H1 (cell line): Measurements from ENCODE around the gene S100A6.

Experiments used
- BCL11A ChIP-seq, 2 experiments: IDR thresholded peaks; one replicate each; pipeline ENCODE4 v1.6.1; 2011; ENCODE audit warnings: low read depth in 2 of 2, low read length in 2 of 2, mild to moderate bottlenecking in 2 of 2
- CBX5 ChIP-seq: fragments of 300-800, 300-1000 bp; sonication (generic); IDR thresholded peaks from 2 replicates; pipeline ENCODE4 v1.7.1; 2016; ENCODE audit warnings: antibody characterized with exemption, low read length, low read depth
- CHD1 ChIP-seq: IDR thresholded peaks from 2 replicates; pipeline ENCODE4 v1.6.1; 2012; ENCODE audit warnings: low read depth, low read length, improper control_type of control experiment
- CHD2 ChIP-seq: IDR thresholded peaks from 2 replicates; pipeline ENCODE4 v1.6.1; 2012; ENCODE audit warnings: low read length, improper control_type of control experiment
- EZH2 ChIP-seq: fragments of 200-600 bp; sonication (generic); IDR thresholded peaks from 2 replicates; pipeline ENCODE4 v1.7.1; 2012; ENCODE audit warnings: low read depth, mild to moderate bottlenecking, moderate library complexity, low read length, inconsistent platforms; ENCODE audit not compliant: severe bottlenecking
- JUND ChIP-seq: IDR thresholded peaks from 2 replicates; pipeline ENCODE4 v1.6.1; 2011; ENCODE audit warnings: mild to moderate bottlenecking, improper control_type of control experiment, low read length
- MAFK ChIP-seq: IDR thresholded peaks from 2 replicates; pipeline ENCODE4 v1.6.1; 2012; ENCODE audit warnings: low read depth, mild to moderate bottlenecking, improper control_type of control experiment, low read length
- POLR2A ChIP-seq, 2 experiments: IDR thresholded peaks; 1 replicate in 1 of 2; 2 replicates in 1 of 2; pipeline ENCODE4 v1.6.1; 2011; ENCODE audit warnings: low read depth in 2 of 2, low read length in 2 of 2, mild to moderate bottlenecking in 2 of 2; ENCODE audit errors: control extremely low read depth in 1 of 2
- POLR2AphosphoS5 ChIP-seq: IDR thresholded peaks from 2 replicates; pipeline ENCODE4 v1.6.1; 2011; ENCODE audit warnings: low read depth, low read length
- RXRA ChIP-seq: IDR thresholded peaks from 2 replicates; pipeline ENCODE4 v1.6.1; 2011; ENCODE audit warnings: low read depth, mild to moderate bottlenecking, low read length, moderate library complexity; ENCODE audit not compliant: insufficient read depth
- SIX5 ChIP-seq: IDR thresholded peaks from 2 replicates; pipeline ENCODE4 v1.6.1; 2011; ENCODE audit warnings: mild to moderate bottlenecking, low read depth, low read length
- TEAD4 ChIP-seq: IDR thresholded peaks from 2 replicates; pipeline ENCODE4 v1.6.1; 2012; ENCODE audit warnings: low read depth, low read length, inconsistent platforms, mixed read lengths
- TF ChIP-seq, protein P1 (sequence below), 3 experiments: IDR thresholded peaks; 1 replicate in 2 of 3; 2 replicates in 1 of 3; pipeline versions ENCODE4 v1.5.1 to v1.6.1; 2011; ENCODE audit warnings: low read length in 3 of 3, mild to moderate bottlenecking in 3 of 3, inconsistent platforms in 2 of 3, low read depth in 1 of 3, moderate library complexity in 1 of 3; ENCODE audit not compliant: insufficient read depth in 1 of 3; ENCODE audit errors: control extremely low read depth in 1 of 3
- TF ChIP-seq, protein P2 (sequence below): IDR thresholded peaks from 2 replicates; pipeline ENCODE4 v1.6.1; 2012; ENCODE audit warnings: inconsistent platforms

DNA sequence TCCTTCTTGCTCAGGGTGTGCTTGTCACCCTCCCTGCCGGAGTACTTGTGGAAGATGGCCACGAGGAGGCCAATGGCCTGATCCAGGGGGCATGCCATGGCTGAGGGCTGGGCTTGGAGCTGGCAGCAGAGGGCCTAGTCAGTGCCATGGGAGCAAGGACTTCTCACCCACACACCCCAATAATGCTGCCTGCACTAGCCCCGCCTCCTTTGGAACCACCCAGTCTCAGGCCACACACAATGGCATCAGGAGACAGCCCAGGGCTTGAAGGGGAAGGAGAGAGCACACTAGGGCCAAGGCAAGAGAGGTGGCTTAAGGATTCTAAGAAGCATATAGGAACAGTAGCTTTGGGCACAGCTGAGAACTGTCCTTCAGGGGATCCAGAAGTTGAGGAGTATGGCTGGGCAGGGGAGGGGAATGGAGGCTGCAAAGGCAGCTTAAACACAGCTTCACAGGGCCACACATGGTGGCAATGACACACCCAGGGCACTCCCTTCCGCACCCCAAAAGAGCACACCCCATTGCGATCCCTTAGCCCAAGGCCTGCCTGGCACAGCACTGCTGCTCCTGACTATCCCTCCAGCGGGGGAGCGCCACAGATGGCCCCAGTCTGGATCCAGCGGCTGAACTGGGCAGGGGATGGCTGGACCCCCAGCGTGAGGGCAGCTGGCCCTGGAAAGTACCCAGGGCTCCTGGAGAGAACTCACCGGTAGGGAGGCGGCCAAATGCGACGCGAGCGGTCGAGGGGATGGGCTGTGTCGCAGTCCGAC, at the start of gene S100A6:
- TF ChIP-seq POLR2A (IDR thresholded peaks at IDR 0.05; ENCODE audit: control extremely low read depth in 1 of 2, low read depth in 2 of 2, low read length in 2 of 2) (no peak), SIX5 (no peak), JUND (no peak), MAFK (no peak), BCL11A (IDR thresholded peaks at IDR 0.05; ENCODE audit: low read depth in 2 of 2, low read length in 2 of 2) (no peak), CBX5 (no peak), POLR2AphosphoS5 (no peak), CHD1 (no peak), EZH2 (peak; percentile 2), RXRA (no peak), TEAD4 (no peak), CHD2 (no peak)
- TF ChIP-seq, protein P1, sequence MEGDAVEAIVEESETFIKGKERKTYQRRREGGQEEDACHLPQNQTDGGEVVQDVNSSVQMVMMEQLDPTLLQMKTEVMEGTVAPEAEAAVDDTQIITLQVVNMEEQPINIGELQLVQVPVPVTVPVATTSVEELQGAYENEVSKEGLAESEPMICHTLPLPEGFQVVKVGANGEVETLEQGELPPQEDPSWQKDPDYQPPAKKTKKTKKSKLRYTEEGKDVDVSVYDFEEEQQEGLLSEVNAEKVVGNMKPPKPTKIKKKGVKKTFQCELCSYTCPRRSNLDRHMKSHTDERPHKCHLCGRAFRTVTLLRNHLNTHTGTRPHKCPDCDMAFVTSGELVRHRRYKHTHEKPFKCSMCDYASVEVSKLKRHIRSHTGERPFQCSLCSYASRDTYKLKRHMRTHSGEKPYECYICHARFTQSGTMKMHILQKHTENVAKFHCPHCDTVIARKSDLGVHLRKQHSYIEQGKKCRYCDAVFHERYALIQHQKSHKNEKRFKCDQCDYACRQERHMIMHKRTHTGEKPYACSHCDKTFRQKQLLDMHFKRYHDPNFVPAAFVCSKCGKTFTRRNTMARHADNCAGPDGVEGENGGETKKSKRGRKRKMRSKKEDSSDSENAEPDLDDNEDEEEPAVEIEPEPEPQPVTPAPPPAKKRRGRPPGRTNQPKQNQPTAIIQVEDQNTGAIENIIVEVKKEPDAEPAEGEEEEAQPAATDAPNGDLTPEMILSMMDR (IDR thresholded peaks at IDR 0.05; ENCODE audit: control extremely low read depth in 1 of 3, insufficient read depth in 1 of 3, low read depth in 1 of 3, low read length in 3 of 3): no peak
- TF ChIP-seq, protein P2, sequence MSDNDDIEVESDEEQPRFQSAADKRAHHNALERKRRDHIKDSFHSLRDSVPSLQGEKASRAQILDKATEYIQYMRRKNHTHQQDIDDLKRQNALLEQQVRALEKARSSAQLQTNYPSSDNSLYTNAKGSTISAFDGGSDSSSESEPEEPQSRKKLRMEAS: no peak
